Measurements from ENCODE around the gene MAF. TPM values are rescaled to one million over a fixed set of nuclear protein-coding genes. Genes with fewer than 3 reads are reported as not detected.

MAF gene
- total and polyA plus RNA-seq, 2 experiments from 2014 or later = 0.91 to 2.5 TPM

DNA sequence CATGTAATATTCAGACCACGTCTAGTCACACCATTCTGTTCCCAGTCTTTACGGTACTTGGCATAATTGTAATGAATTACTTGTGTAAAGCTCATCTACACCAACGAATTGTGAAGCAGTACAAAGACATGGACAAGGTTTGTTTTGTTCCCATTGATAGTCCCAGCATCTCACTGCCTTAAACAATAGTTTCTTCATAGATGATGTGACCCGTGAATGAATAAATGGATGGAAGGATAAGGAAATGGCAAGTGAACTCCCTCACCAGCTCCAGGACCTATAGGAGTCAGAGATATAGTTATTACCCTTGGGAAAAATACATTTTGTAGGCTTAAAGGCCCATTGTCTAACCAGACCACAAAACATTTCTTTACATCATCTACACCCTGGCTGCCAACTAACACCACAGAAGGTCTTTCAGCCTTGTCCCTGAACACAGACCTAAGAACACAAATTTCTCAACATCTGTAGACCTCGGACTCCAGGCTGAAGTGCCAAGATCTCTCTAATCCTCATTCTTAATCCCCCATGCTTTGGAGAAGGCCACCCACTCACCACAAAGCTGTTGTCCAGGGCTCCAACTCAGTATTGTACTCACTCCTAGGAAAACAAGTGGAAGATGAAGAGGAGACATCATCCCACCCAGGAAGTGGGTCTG is 38.2 kb downstream of the MAF start:
- H3K79me2 ChIP-seq (replicated peaks; ENCODE audit: insufficient read depth) = no peaks in the 10 kb centered on the region
- H2AFZ ChIP-seq = no peak overlapping the region
- H3K36me3 ChIP-seq (ENCODE audit: insufficient read depth) = no peaks in the 10 kb centered on the region

DNA sequence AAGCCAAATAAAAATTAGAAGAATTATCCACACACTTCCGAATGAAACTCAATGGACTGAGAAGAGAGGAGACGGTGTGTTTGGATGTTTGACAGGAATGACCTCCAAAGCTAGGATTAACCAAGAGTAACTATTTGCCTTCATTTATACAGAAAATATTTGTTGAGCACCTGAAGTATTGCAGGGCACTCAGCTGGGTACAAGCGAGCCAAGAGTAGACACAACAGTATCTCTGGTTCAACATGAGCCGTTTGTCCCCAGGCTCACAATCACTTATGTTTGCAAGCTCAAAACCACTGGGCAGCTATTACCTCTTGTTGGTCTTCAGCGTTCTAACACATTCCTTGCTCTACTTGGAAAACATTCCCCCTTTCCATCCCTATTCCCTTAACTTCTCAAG is 38.8 kb downstream of the MAF start:
- Histone ChIP-seq H3K4me2 (no peak overlapping the region), H3K79me2 (replicated peaks; ENCODE audit: insufficient read depth) (no peaks in the 10 kb centered on the region), H2AFZ (no peak overlapping the region), H4K20me1 (replicated peaks; ENCODE audit: insufficient read depth) (no peaks in the 10 kb centered on the region), H3K4me1 (ENCODE audit: insufficient read depth) (peaks cover 6% of the 10 kb centered on the region; the same call in 1 of the 2 replicates), H3K4me3 (no peak overlapping the region), H3K36me3 (ENCODE audit: insufficient read depth) (no peaks in the 10 kb centered on the region), H3K27me3 (ENCODE audit: insufficient read depth) (no peaks in the 10 kb centered on the region), H3K27ac (ENCODE audit: low read depth) (no peak overlapping the region), H3F3A (replicated peaks; ENCODE audit: low read depth) (no peaks in the 10 kb centered on the region), H3K9me2 (ENCODE audit: insufficient read depth) (peaks cover 2% of the 10 kb centered on the region; the same call in 1 of the 2 replicates)
- Mint-ChIP-seq H3K36me3 (ENCODE audit: low read depth) (no peaks in the 10 kb centered on the region), H3K27ac (no peak overlapping the region), H3K9me3 (no peaks in the 10 kb centered on the region), H3K4me3 (no peak overlapping the region), H3K4me1 (peaks cover 13% of the 10 kb centered on the region), H3K27me3 (ENCODE audit: insufficient read depth, low read depth, poor library complexity) (peaks cover 2% of the 10 kb centered on the region)
- DNase-seq (ENCODE audit: low spot score) (no peak), ATAC-seq (no peak)
- TF ChIP-seq EZH2phosphoT487 (IDR thresholded peaks at IDR 0.05; ENCODE audit: unreplicated experiment) = no peak
- TF ChIP-seq, protein P1, sequence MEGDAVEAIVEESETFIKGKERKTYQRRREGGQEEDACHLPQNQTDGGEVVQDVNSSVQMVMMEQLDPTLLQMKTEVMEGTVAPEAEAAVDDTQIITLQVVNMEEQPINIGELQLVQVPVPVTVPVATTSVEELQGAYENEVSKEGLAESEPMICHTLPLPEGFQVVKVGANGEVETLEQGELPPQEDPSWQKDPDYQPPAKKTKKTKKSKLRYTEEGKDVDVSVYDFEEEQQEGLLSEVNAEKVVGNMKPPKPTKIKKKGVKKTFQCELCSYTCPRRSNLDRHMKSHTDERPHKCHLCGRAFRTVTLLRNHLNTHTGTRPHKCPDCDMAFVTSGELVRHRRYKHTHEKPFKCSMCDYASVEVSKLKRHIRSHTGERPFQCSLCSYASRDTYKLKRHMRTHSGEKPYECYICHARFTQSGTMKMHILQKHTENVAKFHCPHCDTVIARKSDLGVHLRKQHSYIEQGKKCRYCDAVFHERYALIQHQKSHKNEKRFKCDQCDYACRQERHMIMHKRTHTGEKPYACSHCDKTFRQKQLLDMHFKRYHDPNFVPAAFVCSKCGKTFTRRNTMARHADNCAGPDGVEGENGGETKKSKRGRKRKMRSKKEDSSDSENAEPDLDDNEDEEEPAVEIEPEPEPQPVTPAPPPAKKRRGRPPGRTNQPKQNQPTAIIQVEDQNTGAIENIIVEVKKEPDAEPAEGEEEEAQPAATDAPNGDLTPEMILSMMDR (conservative IDR thresholded peaks at IDR 0.05; ENCODE audit: low read depth in 2 of 2) = no peak
- no peak for TF ChIP-seq EZH2 (IDR thresholded peaks at IDR 0.05; ENCODE audit: low read depth, unreplicated experiment)
- TF ChIP-seq, protein P2, sequence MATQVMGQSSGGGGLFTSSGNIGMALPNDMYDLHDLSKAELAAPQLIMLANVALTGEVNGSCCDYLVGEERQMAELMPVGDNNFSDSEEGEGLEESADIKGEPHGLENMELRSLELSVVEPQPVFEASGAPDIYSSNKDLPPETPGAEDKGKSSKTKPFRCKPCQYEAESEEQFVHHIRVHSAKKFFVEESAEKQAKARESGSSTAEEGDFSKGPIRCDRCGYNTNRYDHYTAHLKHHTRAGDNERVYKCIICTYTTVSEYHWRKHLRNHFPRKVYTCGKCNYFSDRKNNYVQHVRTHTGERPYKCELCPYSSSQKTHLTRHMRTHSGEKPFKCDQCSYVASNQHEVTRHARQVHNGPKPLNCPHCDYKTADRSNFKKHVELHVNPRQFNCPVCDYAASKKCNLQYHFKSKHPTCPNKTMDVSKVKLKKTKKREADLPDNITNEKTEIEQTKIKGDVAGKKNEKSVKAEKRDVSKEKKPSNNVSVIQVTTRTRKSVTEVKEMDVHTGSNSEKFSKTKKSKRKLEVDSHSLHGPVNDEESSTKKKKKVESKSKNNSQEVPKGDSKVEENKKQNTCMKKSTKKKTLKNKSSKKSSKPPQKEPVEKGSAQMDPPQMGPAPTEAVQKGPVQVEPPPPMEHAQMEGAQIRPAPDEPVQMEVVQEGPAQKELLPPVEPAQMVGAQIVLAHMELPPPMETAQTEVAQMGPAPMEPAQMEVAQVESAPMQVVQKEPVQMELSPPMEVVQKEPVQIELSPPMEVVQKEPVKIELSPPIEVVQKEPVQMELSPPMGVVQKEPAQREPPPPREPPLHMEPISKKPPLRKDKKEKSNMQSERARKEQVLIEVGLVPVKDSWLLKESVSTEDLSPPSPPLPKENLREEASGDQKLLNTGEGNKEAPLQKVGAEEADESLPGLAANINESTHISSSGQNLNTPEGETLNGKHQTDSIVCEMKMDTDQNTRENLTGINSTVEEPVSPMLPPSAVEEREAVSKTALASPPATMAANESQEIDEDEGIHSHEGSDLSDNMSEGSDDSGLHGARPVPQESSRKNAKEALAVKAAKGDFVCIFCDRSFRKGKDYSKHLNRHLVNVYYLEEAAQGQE (IDR thresholded peaks at IDR 0.05; ENCODE audit: unreplicated experiment) = no peak
- no peak for TF ChIP-seq NANOG (IDR thresholded peaks at IDR 0.05; ENCODE audit: borderline replicate concordance)
- no peak for TF ChIP-seq STAT1 (IDR thresholded peaks at IDR 0.05; ENCODE audit: unreplicated experiment)
- TF ChIP-seq ZNF331 (CRISPR knock-in tag; IDR thresholded peaks at IDR 0.05; ENCODE audit: low read depth) = no peak
- TF ChIP-seq POLR2AphosphoS5 (IDR thresholded peaks at IDR 0.05; ENCODE audit: low read depth) = no peak
- TF ChIP-seq CREB1 (CRISPR knock-in tag; IDR thresholded peaks at IDR 0.05; ENCODE audit: low read depth) = no peak

More for the DNA sequence above, 38.2 kb downstream of the MAF start:
- no peaks in the 10 kb centered on the region for H3K27me3 ChIP-seq (ENCODE audit: insufficient read depth)
- Mint-ChIP-seq H3K4me3 (no peak overlapping the region), H3K36me3 (ENCODE audit: low read depth) (no peaks in the 10 kb centered on the region), H3K9me3 (no peaks in the 10 kb centered on the region), H3K27ac (no peak overlapping the region), H3K27me3 (ENCODE audit: insufficient read depth, low read depth, poor library complexity) (peaks cover 2% of the 10 kb centered on the region), H3K4me1 (peaks cover 13% of the 10 kb centered on the region)
- H3K4me2 ChIP-seq = no peak overlapping the region
- no peak for TF ChIP-seq CREB1 (CRISPR knock-in tag; IDR thresholded peaks at IDR 0.05; ENCODE audit: low read depth)
- TF ChIP-seq, protein P3, sequence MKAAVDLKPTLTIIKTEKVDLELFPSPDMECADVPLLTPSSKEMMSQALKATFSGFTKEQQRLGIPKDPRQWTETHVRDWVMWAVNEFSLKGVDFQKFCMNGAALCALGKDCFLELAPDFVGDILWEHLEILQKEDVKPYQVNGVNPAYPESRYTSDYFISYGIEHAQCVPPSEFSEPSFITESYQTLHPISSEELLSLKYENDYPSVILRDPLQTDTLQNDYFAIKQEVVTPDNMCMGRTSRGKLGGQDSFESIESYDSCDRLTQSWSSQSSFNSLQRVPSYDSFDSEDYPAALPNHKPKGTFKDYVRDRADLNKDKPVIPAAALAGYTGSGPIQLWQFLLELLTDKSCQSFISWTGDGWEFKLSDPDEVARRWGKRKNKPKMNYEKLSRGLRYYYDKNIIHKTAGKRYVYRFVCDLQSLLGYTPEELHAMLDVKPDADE (IDR thresholded peaks at IDR 0.05) = no peak
- no peak for TF ChIP-seq ZNF114 (CRISPR knock-in tag; IDR thresholded peaks at IDR 0.05)
- TF ChIP-seq, protein P2 (IDR thresholded peaks at IDR 0.05; ENCODE audit: unreplicated experiment) = no peak
- no peak for TF ChIP-seq EZH2 (IDR thresholded peaks at IDR 0.05; ENCODE audit: low read depth, unreplicated experiment)
- TF ChIP-seq NANOG (IDR thresholded peaks at IDR 0.05; ENCODE audit: borderline replicate concordance) = no peak
- TF ChIP-seq POLR2AphosphoS5 (IDR thresholded peaks at IDR 0.05; ENCODE audit: low read depth) = no peak
- no peaks in the 10 kb centered on the region for H4K20me1 ChIP-seq (replicated peaks; ENCODE audit: insufficient read depth)
- DNase-seq (ENCODE audit: low spot score) (no peak), ATAC-seq (no peak)
- no peak overlapping the region for H3K4me3 ChIP-seq
- H3F3A ChIP-seq (replicated peaks; ENCODE audit: low read depth) = no peaks in the 10 kb centered on the region
- peaks cover 6% of the 10 kb centered on the region; the same call in 1 of the 2 replicates for H3K4me1 ChIP-seq (ENCODE audit: insufficient read depth)
- H3K9me2 ChIP-seq (ENCODE audit: insufficient read depth) = peaks cover 2% of the 10 kb centered on the region; the same call in 1 of the 2 replicates
- H3K27ac ChIP-seq (ENCODE audit: low read depth) = no peak overlapping the region

All from GM23338 (cell line).